GM23338 (cell line): ENCODE data around the gene MAPK8IP3. TPM values are rescaled to one million over a fixed set of nuclear protein-coding genes. Genes with fewer than 3 reads are reported as not detected.

Experiments used
- ATAC-seq: fragments of 200-7000 bp; cut with Tn5 transposase; 3 replicates; pipeline ENCODE4 v1.9.1; 2020
- DNase-seq: peaks from one replicate; pipeline ENCODE4 v3.0.0-alpha.2; 2015; ENCODE audit warnings: low spot score
- H2AFZ ChIP-seq: fragments of 200-600 bp; sonication (generic); 2 replicates; pipeline ENCODE4 v1.8.0; 2016; ENCODE audit warnings: antibody characterized with exemption, mild to moderate bottlenecking, moderate library complexity
- H3F3A ChIP-seq: fragments of 200-600 bp; sonication (generic); replicated peaks from 2 replicates; pipeline ENCODE4 v1.8.0; 2017; ENCODE audit warnings: antibody characterized with exemption, mixed run types, low read depth
- H3K27ac ChIP-seq: fragments of 200-600 bp; sonication (generic); 2 replicates; pipeline ENCODE4 v1.6.1; 2016; ENCODE audit warnings: low read depth
- H3K27me3 ChIP-seq: fragments of 200-600 bp; sonication (generic); 2 replicates; pipeline ENCODE4 v1.8.0; 2016; ENCODE audit warnings: mild to moderate bottlenecking, mixed run types, moderate library complexity; ENCODE audit not compliant: insufficient read depth
- H3K36me3 ChIP-seq: fragments of 200-600 bp; sonication (generic); 2 replicates; pipeline ENCODE4 v1.8.0; 2016; ENCODE audit warnings: mild to moderate bottlenecking; ENCODE audit not compliant: insufficient read depth
- H3K4me1 ChIP-seq: fragments of 200-600 bp; sonication (generic); 2 replicates; pipeline ENCODE4 v1.8.0; 2016; ENCODE audit warnings: mild to moderate bottlenecking, moderate library complexity; ENCODE audit not compliant: insufficient read depth
- H3K4me2 ChIP-seq: fragments of 200-600 bp; sonication (generic); 2 replicates; pipeline ENCODE4 v1.7.1; 2017; ENCODE audit warnings: mixed run types
- H3K4me3 ChIP-seq: fragments of 200-600 bp; sonication (generic); 2 replicates; pipeline ENCODE4 v1.6.1; 2016; ENCODE audit warnings: mixed run types
- H3K79me2 ChIP-seq: fragments of 200-600 bp; sonication (generic); replicated peaks from 2 replicates; pipeline ENCODE4 v1.8.0; 2017; ENCODE audit warnings: mild to moderate bottlenecking; ENCODE audit not compliant: insufficient read depth
- H3K9me2 ChIP-seq: fragments of 200-600 bp; sonication (generic); 2 replicates; pipeline ENCODE4 v1.8.0; 2017; ENCODE audit not compliant: insufficient read depth
- H4K20me1 ChIP-seq: fragments of 200-600 bp; sonication (generic); replicated peaks from 2 replicates; pipeline ENCODE4 v1.8.0; 2017; ENCODE audit warnings: mild to moderate bottlenecking; ENCODE audit not compliant: insufficient read depth
- H3K27ac Mint-ChIP-seq: 2 replicates; pipeline ENCODE4 v1.8.0; 2020; ENCODE audit warnings: inconsistent platforms, mild to moderate bottlenecking, moderate library complexity, mixed read lengths
- H3K27me3 Mint-ChIP-seq: 3 replicates; pipeline ENCODE4 v1.8.0; 2022; ENCODE audit warnings: low read depth, mild to moderate bottlenecking, moderate library complexity, mixed read lengths, inconsistent platforms; ENCODE audit not compliant: insufficient read depth, poor library complexity
- H3K36me3 Mint-ChIP-seq: 3 replicates; pipeline ENCODE4 v1.8.0; 2021; ENCODE audit warnings: low read depth, mild to moderate bottlenecking, inconsistent platforms, moderate library complexity, mixed read lengths
- H3K4me1 Mint-ChIP-seq: 3 replicates; pipeline ENCODE4 v1.8.0; 2020; ENCODE audit warnings: mild to moderate bottlenecking, inconsistent platforms, mixed read lengths
- H3K4me3 Mint-ChIP-seq: 3 replicates; pipeline ENCODE4 v1.8.0; 2021; ENCODE audit warnings: moderate library complexity, mild to moderate bottlenecking, inconsistent platforms, mixed read lengths
- H3K9me3 Mint-ChIP-seq: 3 replicates; pipeline ENCODE4 v1.8.0; 2020; ENCODE audit warnings: moderate library complexity, mild to moderate bottlenecking, inconsistent platforms, mixed read lengths
- CREB1 ChIP-seq: fragments of 250-450 bp; sonication (Bioruptor Pico); IDR thresholded peaks from 2 replicates; pipeline ENCODE4 v1.5.0; 2020; ENCODE audit warnings: low read depth, mild to moderate bottlenecking, moderate library complexity
- CTCF ChIP-seq, 2 experiments: fragments of 200-600 bp in 1 of 2; sonication (generic) in 1 of 2; conservative IDR thresholded peaks; 2 replicates each; pipeline versions ENCODE4 v1.5.1 to v1.6.1; 2016 to 2017; ENCODE audit warnings: antibody characterized with exemption in 2 of 2, low read depth in 2 of 2, mild to moderate bottlenecking in 2 of 2, moderate library complexity in 1 of 2
- ETS1 ChIP-seq: IDR thresholded peaks from 2 replicates; pipeline ENCODE4 v1.6.1; 2016; ENCODE audit warnings: antibody characterized with exemption
- EZH2 ChIP-seq: fragments of 200-600 bp; sonication (generic); IDR thresholded peaks from one replicate; pipeline ENCODE4 v1.8.0; 2017; ENCODE audit warnings: antibody characterized with exemption, mild to moderate bottlenecking, low read depth; ENCODE audit not compliant: unreplicated experiment
- EZH2phosphoT487 ChIP-seq: fragments of 200-600 bp; sonication (generic); IDR thresholded peaks from one replicate; pipeline ENCODE4 v1.8.1; 2018; ENCODE audit warnings: antibody characterized with exemption; ENCODE audit not compliant: unreplicated experiment
- JUNB ChIP-seq: IDR thresholded peaks from one replicate; pipeline ENCODE4 v1.6.1; 2016; ENCODE audit warnings: antibody characterized with exemption; ENCODE audit not compliant: unreplicated experiment
- NANOG ChIP-seq: IDR thresholded peaks from 2 replicates; pipeline ENCODE4 v1.6.1; 2016; ENCODE audit warnings: antibody characterized with exemption, borderline replicate concordance
- POLR2AphosphoS5 ChIP-seq: IDR thresholded peaks from 2 replicates; pipeline ENCODE4 v1.6.1; 2016; ENCODE audit warnings: antibody characterized with exemption, low read depth
- REST ChIP-seq: IDR thresholded peaks from one replicate; pipeline ENCODE4 v1.6.1; 2018; ENCODE audit warnings: antibody characterized with exemption; ENCODE audit not compliant: unreplicated experiment
- STAT1 ChIP-seq: IDR thresholded peaks from one replicate; pipeline ENCODE4 v1.6.1; 2016; ENCODE audit warnings: antibody characterized with exemption; ENCODE audit not compliant: unreplicated experiment
- ZNF114 ChIP-seq: fragments of 250-450 bp; sonication (Bioruptor Pico); IDR thresholded peaks from 2 replicates; pipeline ENCODE4 v1.5.0; 2020; ENCODE audit warnings: mild to moderate bottlenecking, moderate library complexity
- ZNF331 ChIP-seq: fragments of 250-450 bp; sonication (Bioruptor Pico); IDR thresholded peaks from 2 replicates; pipeline ENCODE4 v1.5.0; 2020; ENCODE audit warnings: low read depth, mild to moderate bottlenecking, moderate library complexity
- ZNF462 ChIP-seq: fragments of 250-450 bp; sonication (Bioruptor Pico); IDR thresholded peaks from 2 replicates; pipeline ENCODE4 v1.5.0; 2020; ENCODE audit warnings: mild to moderate bottlenecking, moderate library complexity
- polyA plus RNA-seq: library from polyadenylated mRNA; unstranded; fragments of >200 nt; fragmentation: Nextera tagmentation; extraction: Ambion mirVana; gene quantifications from 2 replicates; pipeline ENCODE4 v1.2.1, GENCODE V29; 2016
- total RNA-seq: library from RNA; depleted of rRNA; stranded (reverse); fragments of >200 nt; shearing (Covaris generic); gene quantifications from 2 replicates; pipeline ENCODE4 v1.2.3, GENCODE V29; 2014

MAPK8IP3 gene
- total and polyA plus RNA-seq, 2 experiments from 2014 or later = 11.3 to 58.4 TPM

GRCh38 chr16:1713331-1713730, 7.3 kb downstream of the MAPK8IP3 start:
- peaks cover 17% of the 10 kb centered on the region for H3K4me1 ChIP-seq
- DNase-seq = no peak
- Mint-ChIP-seq H3K27ac (peak overlapping the region; percentile 83), H3K4me3 (no peak overlapping the region; the same call in 1 of the 3 replicates), H3K36me3 (no peaks in the 10 kb centered on the region), H3K9me3 (no peaks in the 10 kb centered on the region), H3K4me1 (peaks cover 20% of the 10 kb centered on the region), H3K27me3 (peaks cover 2% of the 10 kb centered on the region)
- H3K27me3 ChIP-seq = no peaks in the 10 kb centered on the region
- H3K36me3 ChIP-seq = no peaks in the 10 kb centered on the region
- peaks cover 16% of the 10 kb centered on the region for H4K20me1 ChIP-seq
- peaks cover 75% of the 10 kb centered on the region for H3K79me2 ChIP-seq
- no peaks in the 10 kb centered on the region for H3F3A ChIP-seq
- H3K27ac ChIP-seq = peak overlapping the region; percentile 63; the same call in 1 of the 2 replicates
- H3K9me2 ChIP-seq = no peaks in the 10 kb centered on the region
- H3K4me2 ChIP-seq = peak overlapping the region; percentile 60
- peak; percentile 20 for ATAC-seq
- TF ChIP-seq REST (no peak), EZH2phosphoT487 (no peak), JUNB (no peak), ZNF114 (CRISPR knock-in tag) (no peak), ETS1 (no peak), CTCF (conservative IDR thresholded peaks at IDR 0.05; ENCODE audit: low read depth in 2 of 2) (no peak), POLR2AphosphoS5 (no peak), STAT1 (no peak), NANOG (no peak), CREB1 (CRISPR knock-in tag) (no peak), ZNF331 (CRISPR knock-in tag) (no peak), EZH2 (no peak), ZNF462 (CRISPR knock-in tag) (no peak)
- H3K4me3 ChIP-seq = no peak overlapping the region
- H2AFZ ChIP-seq = no peak overlapping the region
